AG09319 (cell line): ENCODE results near the gene TSPEAR.

Experiments used
- DNase-seq: peaks from one replicate; pipeline ENCODE4 v3.0.0-alpha.2; 2010; ENCODE audit warnings: low read depth; ENCODE audit errors: extremely low read depth
- CTCF ChIP-seq: IDR thresholded peaks from 2 replicates; pipeline ENCODE4 v1.5.1; 2011; ENCODE audit warnings: low read depth, mild to moderate bottlenecking, inconsistent platforms, low read length, moderate library complexity

Gene TSPEAR

GRCh38 chr21:44704636-44705001 is 6.8 kb downstream of the TSPEAR start:
- no peak for TF ChIP-seq CTCF
- no peak for DNase-seq

- no peak for DNase-seq
- no peak for TF ChIP-seq CTCF
Measured at GRCh38 chr21:44703731-44704635, 7.4 kb downstream of the TSPEAR start.

- TF ChIP-seq CTCF, result no peak
- DNase-seq, result no peak
Measured at GRCh38 chr21:44702973-44703730, 8.2 kb downstream of the TSPEAR start.

GRCh38 chr21:44702111-44702972 is 9.0 kb downstream of the TSPEAR start:
- TF ChIP-seq CTCF, result no peak
- no peak for DNase-seq

- DNase-seq, result no peak
- TF ChIP-seq CTCF, result no peak
Measured at GRCh38 chr21:44701541-44701940, 9.8 kb downstream of the TSPEAR start.

GRCh38 chr21:44701023-44701400 is 10.4 kb downstream of the TSPEAR start:
- no peak for TF ChIP-seq CTCF
- no peak for DNase-seq
